GM21381 (cell line): ENCODE measurements around the gene CYP4F11.
"Not testable (repeated sequence)": the region's sequence is repeated elsewhere in the genome, so short reads cannot be mapped to it uniquely, and the experiment has no call there.

ENCODE experiments used
- ATAC-seq: cut with Tn5 transposase; IDR thresholded peaks from one replicate; pipeline ENCODE4 v1.9.1; 2021; ENCODE audit warnings: mild to moderate bottlenecking, moderate library complexity; ENCODE audit not compliant: unreplicated experiment

Gene CYP4F11

DNA sequence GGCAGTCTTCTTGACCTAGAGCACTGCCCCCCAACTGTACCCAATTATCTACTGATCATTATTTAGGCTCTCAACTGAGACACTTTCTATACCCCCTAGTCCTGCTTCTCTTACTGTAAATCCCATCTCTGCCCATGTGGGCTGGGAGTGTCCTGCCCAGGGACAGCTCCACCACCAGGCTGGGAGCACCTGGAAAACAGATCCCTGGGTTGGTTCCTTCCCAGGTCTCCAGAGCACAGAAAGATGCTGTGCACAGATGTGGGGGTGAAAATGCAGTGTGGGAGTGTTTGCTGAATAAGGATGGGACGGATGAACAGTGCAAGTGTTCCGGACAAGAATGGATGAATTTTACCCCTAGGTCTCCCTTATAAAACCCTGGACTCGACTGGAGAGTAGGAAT is 49.2 kb downstream of the CYP4F11 start:
- no peak for ATAC-seq

DNA sequence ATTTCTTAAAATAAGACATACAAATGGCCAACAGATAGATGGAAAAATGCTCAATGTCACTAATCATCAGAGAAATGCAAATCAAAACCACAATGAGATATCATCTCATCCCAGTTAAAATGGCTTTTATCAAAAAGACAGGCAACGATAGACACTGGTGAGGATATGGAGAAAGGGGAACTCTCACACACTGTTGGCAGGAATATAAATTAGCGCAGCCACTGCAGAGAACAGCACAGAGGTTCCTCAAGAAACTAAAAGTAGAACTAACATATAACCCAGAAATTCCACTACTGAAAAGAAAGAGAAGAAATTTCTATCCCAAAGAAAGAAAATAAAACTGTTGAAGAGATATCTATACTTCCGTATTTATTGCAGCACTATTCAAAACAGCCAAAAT is 51.0 kb downstream of the CYP4F11 start:
- ATAC-seq = not testable (repeated sequence)

GRCh38 chr19:15874821-15875474 is 59.4 kb downstream of the CYP4F11 start:
- ATAC-seq = no peak

- ATAC-seq = not testable (repeated sequence)
Observed at GRCh38 chr19:15873771-15874170, 60.6 kb downstream of the CYP4F11 start.

GRCh38 chr19:15871570-15871969 is 62.8 kb downstream of the CYP4F11 start:
- ATAC-seq = no peak

- no peak for ATAC-seq
Observed at GRCh38 chr19:15869873-15870272, 64.5 kb downstream of the CYP4F11 start.

- no peak for ATAC-seq
Observed at GRCh38 chr19:15869109-15869555, 65.2 kb downstream of the CYP4F11 start.

- no peak for ATAC-seq
Observed at GRCh38 chr19:15866636-15867035, 67.7 kb downstream of the CYP4F11 start.

DNA sequence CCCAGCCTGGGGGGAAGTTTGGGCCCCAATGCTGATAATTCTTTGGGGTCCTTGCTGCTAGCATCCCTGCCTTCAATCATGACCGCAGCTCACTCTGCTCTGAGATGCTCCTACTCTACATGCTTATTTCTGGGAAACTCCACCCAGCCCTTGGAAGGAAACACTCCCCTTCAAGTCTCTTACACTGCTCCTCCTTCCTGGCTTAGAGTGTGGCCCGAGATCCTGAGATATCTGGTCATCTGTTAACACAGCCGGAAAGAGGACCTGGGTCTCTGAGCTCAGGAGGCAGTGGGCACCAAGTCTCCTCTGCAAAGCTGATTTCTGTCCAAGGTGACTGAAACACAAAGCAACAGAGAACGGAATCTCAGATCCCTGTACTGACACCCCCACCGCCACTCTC is 69.5 kb downstream of the CYP4F11 start:
- no peak for ATAC-seq

DNA sequence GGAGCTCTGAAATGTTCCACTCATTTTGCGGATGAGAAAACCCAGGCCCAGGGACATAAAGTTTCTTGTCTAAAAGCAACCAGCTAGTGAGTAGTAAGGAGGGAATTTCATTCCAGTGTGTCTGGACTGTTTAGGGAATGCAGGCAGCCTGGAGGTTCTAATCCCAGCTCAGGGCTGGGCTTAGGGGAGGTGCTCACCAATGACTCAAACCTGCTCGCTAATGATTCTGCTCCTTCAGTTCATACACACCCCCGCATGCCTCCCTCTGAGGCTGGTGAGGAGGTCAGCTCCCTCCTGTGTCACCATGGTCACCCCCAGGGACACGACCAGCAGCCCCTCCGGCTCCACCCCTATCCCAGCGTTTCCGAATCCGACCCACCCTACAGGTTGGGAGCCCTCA is 71.1 kb downstream of the CYP4F11 start:
- no peak for ATAC-seq

DNA sequence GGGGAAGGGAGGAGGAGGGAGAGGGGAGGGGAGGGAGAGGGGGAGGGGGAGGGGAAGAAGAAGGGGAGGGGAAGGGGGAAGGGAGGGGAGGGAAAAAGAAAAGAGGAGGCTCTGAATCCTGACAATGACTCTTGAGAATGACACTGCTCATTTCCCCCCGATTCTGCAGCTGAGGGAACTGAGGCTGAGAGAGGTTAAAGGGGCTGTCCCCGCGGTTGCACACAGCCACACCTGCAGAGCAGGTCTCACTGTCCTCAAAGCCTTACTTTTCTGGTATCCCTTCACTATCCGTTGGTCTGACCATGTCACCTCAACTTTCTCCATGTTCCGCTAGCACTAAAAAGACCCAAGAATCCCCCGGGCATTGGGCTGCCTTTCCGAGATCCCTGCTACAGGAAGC is 71.9 kb downstream of the CYP4F11 start:
- no peak for ATAC-seq
